Measurements from ENCODE around the gene FAM114A1. TPM values are rescaled to one million over a fixed set of nuclear protein-coding genes. Genes with fewer than 3 reads are reported as not detected.

FAM114A1 gene
- total RNA-seq, result 50.1 and 118 TPM in 2 replicates

DNA sequence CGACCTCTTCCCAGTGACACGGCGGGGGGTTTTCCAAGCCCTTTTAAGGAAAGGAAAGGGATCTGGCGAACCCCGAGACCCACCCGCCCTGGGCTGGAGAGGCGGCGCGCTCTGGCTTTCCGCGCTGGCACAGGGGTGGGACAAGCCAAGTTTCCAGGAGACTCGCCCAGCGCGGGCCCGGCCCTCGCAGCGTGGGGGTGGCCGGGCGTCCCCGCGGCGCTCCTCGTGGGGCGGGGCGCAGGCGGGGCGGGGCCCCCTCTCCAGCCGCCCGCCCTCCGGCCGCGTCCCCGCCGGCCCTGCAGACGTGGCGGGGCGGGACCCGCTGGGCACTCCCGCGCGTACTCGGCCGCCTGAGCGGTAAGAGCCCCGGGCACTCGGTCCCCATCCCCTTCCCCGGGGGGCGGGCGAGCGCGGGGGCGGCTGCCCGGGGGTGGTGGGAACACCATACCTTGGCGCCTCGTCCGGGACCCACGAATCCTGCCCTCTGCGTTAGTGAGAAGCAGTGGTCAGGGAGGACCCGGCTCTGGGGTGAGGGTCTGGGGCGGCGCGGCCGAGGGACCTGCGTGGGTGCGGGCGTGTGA is at the start of gene FAM114A1:
Gene FAM114A1 (plus strand): TSS at position 329 of the 581 bp plus-strand sequence. CDS start 10,273 bp downstream, outside the sequence.

DNA sequence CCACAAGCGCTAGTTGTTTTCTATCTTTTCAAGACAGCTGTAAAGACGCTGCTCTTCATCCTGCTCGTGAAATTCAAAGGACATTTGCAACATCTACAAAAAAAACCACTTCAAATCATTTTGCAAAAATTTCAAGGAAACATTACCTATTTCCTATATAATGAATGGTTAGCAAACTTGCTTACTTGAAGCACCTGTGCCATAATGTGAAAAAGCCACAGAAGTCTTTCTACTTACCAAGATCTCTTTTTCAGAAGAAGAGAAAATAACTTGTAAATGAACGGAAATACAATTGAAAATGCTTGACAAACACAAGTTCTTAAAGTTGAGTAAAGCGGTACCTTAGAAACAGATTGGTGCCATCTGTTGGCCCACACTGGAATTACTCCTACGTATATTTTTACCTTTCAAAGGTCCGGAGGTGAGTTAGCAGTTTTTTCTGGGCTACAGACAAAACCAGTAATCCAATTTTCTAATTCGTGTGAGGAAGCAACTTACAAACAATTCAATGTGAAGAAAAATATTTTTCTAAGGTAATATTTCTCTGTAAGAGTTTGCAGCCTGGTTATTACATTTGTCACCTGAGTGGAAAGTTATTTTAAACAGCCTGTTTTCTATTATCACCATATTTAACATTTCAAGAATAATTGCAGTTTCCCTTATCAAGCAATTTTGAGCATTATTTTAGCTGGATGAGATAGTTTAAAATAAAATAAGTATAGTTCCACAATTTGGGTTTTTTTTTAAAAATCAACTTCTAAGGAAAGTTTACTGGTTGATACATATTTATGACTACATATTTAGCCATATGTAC is 10.9 kb upstream of the FAM114A1 start, which contains the start of gene TLR6:
Gene TLR6 (minus strand): TSS at position 294 of the 814 bp plus-strand sequence. CDS start 27,344 bp downstream, outside the sequence.

Other genes starting within 250 kb of the FAM114A1 start
- 20.0 and 29.2 TPM in 2 replicates for gene KLF3, start 203.6 kb upstream of the FAM114A1 start, total RNA-seq
- under 0.01 TPM in 1 of 2 replicates, not detected in the other for gene TLR10, start 84.8 kb upstream of the FAM114A1 start, total RNA-seq
- 3.6 TPM in 1 of 2 replicates, not detected in the other for gene TLR1, start 63.0 kb upstream of the FAM114A1 start, total RNA-seq
- 0.48 and 0.64 TPM in 2 replicates for gene TLR6, start 11.0 kb upstream of the FAM114A1 start, total RNA-seq
- 11.5 and 11.8 TPM in 2 replicates for gene TMEM156, start 164.6 kb downstream of the FAM114A1 start, total RNA-seq
- 74.2 and 119 TPM in 2 replicates for gene KLHL5, start 194.4 kb downstream of the FAM114A1 start, total RNA-seq

Data from tracheal epithelial cell (primary cell).